HG02571 (cell line): ENCODE data around the gene PRRT1.
"Not testable (repeated sequence)": the region's sequence is repeated elsewhere in the genome, so short reads cannot be mapped to it uniquely, and the experiment has no call there.

Experiments
- ATAC-seq: cut with Tn5 transposase; IDR thresholded peaks from one replicate; pipeline ENCODE4 v1.9.1; 2021; ENCODE audit warnings: mild to moderate bottlenecking, moderate library complexity; ENCODE audit not compliant: unreplicated experiment

PRRT1 gene

GRCh38 chr6:32188381-32189068, 36.8 kb upstream of the PRRT1 start:
- ATAC-seq, result no peak

GRCh38 chr6:32187725-32188380, 36.1 kb upstream of the PRRT1 start:
- not testable (repeated sequence) for ATAC-seq

- ATAC-seq, result no peak
Measured at GRCh38 chr6:32187009-32187709, 35.4 kb upstream of the PRRT1 start.

- not testable (repeated sequence) for ATAC-seq
Measured at GRCh38 chr6:32186151-32186840, 34.6 kb upstream of the PRRT1 start.

GRCh38 chr6:32185681-32186131, 34.0 kb upstream of the PRRT1 start:
- ATAC-seq, result not testable (repeated sequence)

GRCh38 chr6:32184084-32184640, 32.4 kb upstream of the PRRT1 start, which contains the start of gene AGER:
Gene AGER (minus strand): TSS chr6:32184253. CDS start chr6:32184222, 31 bp downstream.
- ATAC-seq, result no peak

- no peak for ATAC-seq
Measured at GRCh38 chr6:32183483-32184083, 31.8 kb upstream of the PRRT1 start.

GRCh38 chr6:32183030-32183429, 31.3 kb upstream of the PRRT1 start:
- ATAC-seq, result no peak

- ATAC-seq, result no peak
Measured at GRCh38 chr6:32182555-32182981, 30.8 kb upstream of the PRRT1 start.

GRCh38 chr6:32181915-32182529, 30.3 kb upstream of the PRRT1 start:
- ATAC-seq, result no peak

GRCh38 chr6:32181148-32181702, 29.5 kb upstream of the PRRT1 start:
- no peak for ATAC-seq

- ATAC-seq, result no peak
Measured at GRCh38 chr6:32179766-32180405, 28.1 kb upstream of the PRRT1 start.

- ATAC-seq, result no peak
Measured at GRCh38 chr6:32178547-32179440, 27.1 kb upstream of the PRRT1 start.

- ATAC-seq, result peak; percentile 74
Measured at GRCh38 chr6:32177788-32178546, 26.2 kb upstream of the PRRT1 start, which contains the start of gene RNF5. Gene RNF5 (plus strand): TSS chr6:32178405. CDS start chr6:32178512, 107 bp downstream.

GRCh38 chr6:32177183-32177787, 25.5 kb upstream of the PRRT1 start:
- ATAC-seq, result no peak

- ATAC-seq, result no peak
Measured at GRCh38 chr6:32176476-32177182, 24.9 kb upstream of the PRRT1 start.
